ENCODE measurements around the gene POFUT2.
A peak's percentile ranks its signal among the peaks of the same experiment; 100 is the strongest.

The POFUT2 gene

DNA sequence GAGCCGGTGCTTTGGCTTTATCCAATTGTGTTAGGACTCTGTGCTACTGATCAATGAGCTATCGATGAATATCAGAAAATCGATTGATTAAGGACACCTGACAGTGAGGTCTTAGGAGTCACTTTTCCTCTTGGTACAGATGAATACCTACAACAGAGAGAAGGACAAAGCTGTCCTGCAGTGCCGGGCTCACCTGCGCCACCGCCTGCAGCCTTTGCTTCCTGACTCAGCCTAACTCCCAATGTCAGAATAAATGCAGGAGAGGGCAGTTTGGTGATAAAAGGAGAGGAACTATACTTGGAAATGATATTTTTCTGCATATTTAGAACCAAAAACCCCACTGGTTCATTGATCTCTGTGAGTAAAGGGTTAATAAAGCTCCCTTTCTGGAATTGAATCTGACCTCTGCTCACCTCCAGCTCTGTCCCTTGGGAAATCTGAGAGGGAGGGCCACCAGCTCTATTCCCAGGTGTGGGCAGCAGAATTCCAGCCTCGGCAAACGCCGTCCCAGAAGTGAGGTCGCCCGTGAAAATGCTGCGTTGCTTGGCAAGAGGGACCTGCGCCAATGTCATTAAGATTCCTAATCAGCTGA lies 39.3 kb downstream of the POFUT2 start:
- no peak for DNase-seq (ENCODE audit: low spot score)

DNA sequence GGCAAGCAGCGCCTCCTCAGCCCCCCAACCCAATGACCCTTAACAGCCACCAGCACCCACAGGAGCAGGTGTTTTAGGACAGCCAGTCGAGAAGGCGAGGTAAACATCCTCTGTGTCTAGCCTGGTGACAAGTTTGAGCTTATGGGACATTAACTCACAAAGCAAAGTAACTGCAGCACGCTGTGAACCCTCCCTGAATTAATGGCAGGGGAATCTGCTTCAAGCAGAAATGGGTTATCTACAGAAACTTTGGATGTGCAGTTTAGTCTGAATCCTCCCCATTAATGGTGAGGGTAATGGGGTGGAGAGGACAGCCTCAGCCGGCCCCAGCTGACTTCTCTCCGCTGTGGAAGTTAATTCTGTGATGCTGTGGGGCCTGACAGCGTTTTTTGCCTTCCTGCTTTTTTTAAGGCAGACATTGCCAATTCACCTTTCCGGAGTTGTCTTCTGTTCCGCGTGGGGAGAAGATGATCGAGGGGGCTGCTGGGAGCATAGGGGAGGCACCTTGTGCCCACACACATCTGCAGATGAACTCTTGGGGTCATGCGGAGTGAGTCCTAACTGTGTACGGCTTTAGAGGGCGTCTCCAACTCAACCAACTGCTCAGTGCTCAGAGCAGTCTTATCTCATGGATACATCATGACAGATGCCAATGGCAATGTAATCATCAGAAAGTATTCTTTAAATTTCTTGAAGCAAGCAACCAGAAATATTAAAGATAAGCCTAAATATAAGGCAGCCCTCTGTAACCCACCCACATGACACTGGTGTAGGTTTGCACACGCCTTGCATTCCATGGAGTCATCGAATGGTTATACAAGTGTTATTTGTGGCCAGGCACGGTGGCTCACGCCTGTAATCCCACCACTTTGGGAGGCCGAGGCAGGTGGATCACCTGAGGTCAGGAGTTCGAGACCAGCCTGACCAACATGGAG lies 41.0 kb downstream of the POFUT2 start:
- no peak for DNase-seq (ENCODE audit: low spot score)

GRCh38 chr21:45244799-45245340 lies 42.8 kb downstream of the POFUT2 start:
- no peak for DNase-seq (ENCODE audit: low spot score)

DNA sequence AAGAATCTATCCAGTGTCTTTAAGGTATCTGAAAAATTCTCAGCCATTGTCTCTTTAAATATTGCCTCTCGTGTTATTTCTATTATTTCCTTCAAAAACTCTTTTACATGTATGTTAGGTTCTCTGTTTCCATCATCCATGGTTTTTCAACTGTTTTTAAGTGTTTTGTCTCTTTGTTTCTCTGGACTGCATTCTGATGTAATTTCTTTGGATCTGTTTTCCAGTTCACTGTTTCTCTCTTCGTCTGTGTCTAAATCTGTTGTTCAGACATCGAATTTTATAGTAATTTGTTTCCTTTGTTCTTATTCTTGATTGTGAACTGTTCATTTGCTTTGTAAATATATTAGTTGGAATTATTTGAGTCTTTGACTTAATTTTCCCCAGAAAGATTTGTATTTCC lies 44.1 kb downstream of the POFUT2 start:
- DNase-seq (ENCODE audit: low spot score), result no peak

GRCh38 chr21:45241357-45241756 lies 46.3 kb downstream of the POFUT2 start:
- DNase-seq (ENCODE audit: low spot score), result no peak

DNA sequence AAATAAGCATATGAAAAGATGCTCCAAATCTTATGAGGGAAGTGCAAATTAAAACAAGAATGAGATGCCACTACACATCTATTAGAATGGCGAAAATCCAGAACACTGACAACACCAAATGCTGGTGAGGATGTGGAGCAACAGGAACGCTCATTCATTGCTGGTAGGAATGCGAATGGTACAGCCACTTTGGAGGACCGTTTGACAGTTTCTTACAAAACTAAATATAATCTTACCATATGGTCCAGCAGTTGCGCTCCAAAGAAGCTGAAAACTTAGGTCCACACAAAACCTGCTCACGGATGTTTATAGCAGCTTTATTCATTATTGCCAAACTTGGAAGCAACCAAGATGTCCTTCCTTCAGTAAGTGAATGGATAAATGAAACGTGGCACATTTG lies 50.3 kb downstream of the POFUT2 start:
- DNase-seq (ENCODE audit: low spot score), result no peak

- no peak for DNase-seq (ENCODE audit: low spot score)
Observed at GRCh38 chr21:45236481-45236880, 51.2 kb downstream of the POFUT2 start.

- no peak for DNase-seq (ENCODE audit: low spot score)
Observed at GRCh38 chr21:45235488-45235887, 52.2 kb downstream of the POFUT2 start.

GRCh38 chr21:45234965-45235364 lies 52.7 kb downstream of the POFUT2 start:
- no peak for DNase-seq (ENCODE audit: low spot score)

GRCh38 chr21:45234127-45234526 lies 53.6 kb downstream of the POFUT2 start:
- DNase-seq (ENCODE audit: low spot score), result no peak

DNA sequence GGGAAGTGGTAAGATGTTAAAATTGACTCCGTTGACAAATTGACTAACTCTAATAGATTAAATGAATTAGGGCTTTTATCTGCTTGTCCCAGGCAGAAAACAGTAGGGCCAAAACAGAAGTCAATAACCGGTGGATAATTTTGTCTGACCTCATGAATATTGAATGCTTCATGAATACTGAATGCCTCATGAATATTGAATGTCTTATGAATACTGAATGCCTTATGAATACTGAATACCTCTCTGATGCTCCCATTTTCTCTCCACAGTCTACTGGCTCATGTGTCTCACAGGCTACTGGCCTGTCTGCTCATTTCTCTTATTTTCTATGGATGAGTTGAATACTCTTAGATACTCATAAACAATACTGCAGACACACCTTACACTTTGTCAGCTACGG lies 56.0 kb downstream of the POFUT2 start:
- DNase-seq (ENCODE audit: low spot score), result no peak

DNA sequence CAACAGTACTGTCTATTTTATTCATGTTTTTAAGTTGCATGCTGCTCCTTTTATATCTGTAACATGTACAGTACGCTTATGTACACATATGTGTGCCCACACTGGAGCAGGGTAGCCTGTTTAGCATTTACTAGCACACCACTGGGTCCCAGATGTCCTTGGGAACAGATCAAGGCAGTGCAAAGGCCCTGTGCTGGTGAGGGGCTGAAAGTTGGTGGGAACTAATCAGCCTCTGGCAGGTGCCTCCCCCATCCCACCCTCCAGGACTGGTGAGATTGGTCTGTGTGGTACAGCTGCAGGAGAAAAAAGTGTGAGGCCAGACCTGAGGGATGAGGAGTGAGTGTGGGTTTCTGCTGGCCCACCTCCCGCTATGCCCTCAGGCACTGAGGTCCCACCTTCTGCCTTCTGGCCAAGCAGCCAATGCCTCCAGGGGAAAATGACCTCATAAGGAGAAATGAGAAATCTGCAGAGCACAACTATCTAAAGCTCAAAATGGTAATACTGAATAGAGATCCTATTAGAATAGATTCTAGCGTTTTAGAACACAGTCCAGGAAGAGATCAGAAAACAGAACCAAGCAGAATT lies 58.9 kb downstream of the POFUT2 start:
- DNase-seq (ENCODE audit: low spot score), result no peak

DNA sequence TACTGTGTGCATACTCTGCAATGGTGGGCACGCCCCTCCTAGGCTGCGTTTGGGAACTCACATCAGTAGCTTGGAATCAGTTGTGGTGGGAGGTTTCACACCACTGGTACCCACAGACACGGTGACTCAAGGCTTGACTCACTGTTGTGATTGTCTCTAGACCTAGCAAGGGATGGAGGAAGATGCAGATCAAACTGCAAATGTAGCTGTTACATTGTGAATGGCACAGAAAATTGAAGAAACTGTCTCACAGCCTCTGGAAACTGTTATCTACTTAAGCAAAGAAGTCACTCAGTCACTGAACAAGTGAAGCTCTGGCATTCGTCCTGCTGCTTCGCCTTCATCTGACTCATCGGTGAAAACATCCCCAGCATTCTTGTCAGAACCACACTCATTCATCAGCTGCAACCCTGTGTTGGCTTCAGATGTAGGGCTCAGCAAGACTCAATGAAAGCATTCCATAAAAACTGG lies 59.5 kb downstream of the POFUT2 start:
- DNase-seq (ENCODE audit: low spot score), result peak; percentile 48

- DNase-seq (ENCODE audit: low spot score), result peak; percentile 83
Observed at GRCh38 chr21:45227735-45228134, 60.0 kb downstream of the POFUT2 start.

DNA sequence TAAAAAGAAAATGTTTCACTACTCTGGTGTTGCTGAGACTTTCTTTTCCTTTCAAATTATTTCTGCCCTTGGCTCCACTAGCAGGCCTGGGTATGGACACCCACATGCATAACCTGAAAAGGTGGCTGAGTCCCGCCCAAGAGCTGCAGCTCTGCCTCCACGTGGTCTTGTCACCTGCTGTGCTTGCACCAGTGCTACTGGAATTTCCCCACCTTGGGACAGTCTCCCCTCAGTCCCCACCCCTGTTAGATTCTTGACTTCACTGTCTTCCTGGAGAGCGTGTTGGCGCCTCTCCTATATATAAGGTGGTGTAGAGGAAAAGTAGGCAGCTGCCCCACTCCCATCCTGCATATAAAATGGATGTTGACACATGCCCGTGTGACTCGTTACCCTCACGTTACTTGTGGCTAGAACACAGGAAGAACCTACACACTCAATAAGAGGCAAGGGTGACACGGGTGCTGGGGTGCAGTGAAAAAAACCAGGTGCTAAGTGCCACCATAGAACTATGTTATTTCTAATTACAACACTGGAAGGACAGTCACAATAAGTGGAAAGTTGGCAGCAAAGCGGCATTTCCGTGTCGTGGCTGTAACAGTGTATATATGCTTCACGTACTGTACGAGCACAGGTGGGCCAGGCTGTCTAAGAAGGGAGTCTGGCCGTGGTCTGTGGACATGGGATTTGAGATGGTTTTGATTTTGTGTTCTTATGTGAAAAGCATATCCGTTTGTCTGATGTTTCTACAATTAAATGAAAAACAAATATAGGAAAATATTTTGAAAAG lies 61.0 kb downstream of the POFUT2 start:
- peak; percentile 23 for DNase-seq (ENCODE audit: low spot score)

GRCh38 chr21:45225741-45226327 lies 61.9 kb downstream of the POFUT2 start:
- peak; percentile 17 for DNase-seq (ENCODE audit: low spot score)

DNA sequence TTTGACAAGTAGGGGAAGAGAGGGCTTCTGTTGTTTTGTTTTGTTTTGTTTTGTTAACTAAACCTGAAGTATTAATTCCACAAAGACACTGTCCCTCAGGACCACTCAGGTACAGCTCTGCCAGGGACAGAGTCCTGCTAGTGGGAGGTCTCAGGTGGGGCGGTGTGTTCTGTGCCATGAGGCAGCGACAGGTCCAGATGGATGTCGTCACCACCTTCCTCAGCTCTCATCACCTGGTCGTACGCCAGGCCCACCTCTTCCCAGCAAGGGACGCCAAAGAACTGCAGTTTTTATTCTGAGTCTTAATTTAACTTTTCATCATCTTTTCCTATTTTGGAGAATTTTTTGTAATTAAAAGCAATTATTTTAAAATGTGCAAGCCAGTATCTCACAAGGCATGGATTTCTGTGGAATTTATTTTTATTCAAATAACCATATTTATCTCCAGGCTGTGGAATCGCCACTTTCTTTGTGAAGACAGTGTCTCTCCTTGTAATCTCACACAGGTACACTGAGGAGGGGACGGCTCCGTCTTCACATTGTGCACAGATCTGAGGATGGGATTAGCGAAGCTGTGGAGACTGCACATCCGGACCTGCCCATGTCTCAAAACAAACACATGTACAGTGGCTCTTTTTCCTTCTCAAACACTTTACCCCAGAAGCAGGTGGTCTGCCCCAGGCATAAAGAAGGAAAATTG lies 62.5 kb downstream of the POFUT2 start:
- DNase-seq (ENCODE audit: low spot score), result peak; percentile 85

DNA sequence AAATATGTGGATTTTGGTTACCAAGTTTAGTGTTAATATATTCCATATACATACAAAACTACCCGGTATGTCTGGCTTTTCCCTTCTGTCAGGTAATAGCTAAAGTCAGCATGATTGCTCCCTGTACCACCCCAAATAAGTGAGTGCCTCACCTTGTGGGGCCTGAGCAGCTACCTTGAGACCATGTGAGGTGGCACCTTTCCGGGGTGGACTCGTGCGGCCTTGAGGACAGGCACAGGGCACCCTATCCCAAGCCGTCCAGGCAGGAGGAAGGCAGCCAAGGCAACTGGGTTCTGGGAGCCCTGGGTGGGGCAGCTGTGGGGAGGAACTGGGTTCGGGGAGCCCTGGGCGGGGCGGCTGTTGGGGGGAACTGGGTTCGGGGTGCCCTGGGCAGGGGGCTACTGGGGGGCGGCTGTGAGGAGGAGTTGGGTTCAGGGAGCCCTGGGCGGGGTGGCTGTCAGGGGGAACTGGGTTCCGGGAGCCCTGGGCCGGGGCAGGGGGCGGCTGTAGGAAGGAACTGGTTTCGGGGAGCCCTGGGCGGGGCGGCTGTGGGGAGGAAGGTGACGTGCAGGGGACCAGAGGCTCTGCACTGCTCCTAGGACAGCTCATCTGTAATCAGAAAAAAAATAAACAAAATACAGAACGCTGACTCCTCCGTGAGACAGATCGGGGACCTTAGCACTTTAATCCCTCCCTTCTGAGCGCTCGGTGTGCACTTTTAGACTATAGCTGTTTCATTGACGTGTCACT lies 63.3 kb downstream of the POFUT2 start:
- DNase-seq (ENCODE audit: low spot score), result no peak

DNA sequence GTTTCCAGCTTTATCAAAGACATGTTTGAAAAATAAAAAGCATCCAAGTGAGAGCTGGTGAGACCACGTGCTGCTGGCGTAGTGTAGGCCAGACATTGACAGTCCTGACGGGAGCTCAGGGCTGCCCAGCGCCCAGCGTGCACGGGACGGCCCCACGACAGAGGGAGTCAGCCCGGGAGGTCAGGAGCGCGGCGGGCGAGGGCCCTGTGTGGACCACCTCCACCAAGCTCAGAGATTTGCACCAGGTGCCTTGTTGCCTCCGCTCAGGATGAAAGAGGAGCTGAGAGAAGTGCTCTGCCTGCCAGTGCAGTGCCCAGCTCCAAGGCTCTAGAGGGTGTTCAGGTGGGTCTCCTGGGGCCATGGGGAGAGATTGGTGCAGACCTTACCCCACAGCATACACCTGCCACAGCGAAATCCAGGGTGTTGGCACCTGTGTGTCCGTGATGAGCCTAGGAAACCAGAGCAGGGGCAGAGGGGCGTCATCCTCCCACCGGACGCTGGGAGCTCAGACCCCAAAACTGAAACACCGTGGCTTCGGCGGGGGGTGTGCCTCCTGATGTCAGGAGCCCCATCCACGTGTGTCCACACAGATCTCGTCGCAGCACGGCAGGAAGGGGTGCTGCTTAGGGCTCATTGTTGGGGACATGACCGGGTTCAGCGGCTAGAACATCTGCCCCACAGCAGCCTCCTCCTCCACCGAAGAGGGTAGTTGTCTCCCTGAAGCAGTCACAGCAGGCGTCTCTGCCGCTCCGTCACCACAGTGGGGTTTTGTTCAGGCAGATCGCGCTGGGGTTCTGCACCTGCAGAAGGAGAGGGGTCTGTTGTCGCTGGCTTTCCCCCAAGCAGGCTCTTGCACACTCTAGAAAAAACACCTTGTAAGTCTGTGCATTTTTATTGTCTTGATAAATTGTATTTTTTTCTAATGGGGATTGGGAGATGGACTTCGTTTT lies 64.2 kb downstream of the POFUT2 start:
- DNase-seq (ENCODE audit: low spot score), result no peak

Measured in cerebellar cortex (tissue), 1 donor.